ENCODE data around the gene SLC39A13.

The SLC39A13 gene

DNA sequence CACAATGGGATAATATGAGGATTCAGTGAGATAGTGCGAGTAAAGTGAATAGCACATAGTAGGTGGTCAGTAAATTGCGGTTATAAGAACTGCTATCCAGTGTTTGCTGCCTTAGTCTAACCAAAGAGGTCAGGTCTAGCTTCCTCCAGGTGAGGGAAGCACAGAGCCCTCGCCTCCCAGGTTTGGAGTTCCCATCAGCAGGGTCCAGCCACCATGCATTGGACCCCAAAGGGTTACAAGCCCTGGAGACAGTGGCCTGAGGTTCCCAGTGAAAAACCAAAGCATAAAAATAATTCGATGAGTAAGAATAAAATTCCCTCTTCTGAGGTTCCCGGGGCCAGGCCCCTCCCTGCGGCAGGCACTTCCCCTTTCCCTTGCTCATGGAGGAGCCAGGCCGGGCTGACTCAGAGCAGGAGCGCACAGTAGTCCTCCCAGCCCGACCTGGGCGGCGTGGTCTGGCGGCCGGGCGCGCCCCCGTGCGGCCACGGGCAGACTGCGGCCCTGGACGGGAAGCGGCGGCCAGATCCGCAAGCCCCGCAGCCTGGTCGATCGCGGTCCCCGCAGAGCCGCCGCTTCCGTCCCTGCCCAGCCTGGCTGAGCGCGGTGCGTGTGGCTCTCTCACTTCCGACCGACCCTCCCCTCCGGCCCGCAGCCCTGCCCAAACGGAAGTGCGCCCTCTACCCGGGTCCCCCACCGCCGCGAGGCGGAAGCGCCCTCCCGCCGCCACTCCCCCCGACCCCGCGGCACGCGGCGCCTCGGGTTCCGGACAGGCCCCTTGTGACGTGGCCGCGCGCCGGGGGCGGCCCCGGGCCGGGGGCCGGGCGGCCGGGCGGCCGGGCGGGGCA is at the start of gene SLC39A13:
TSS of gene SLC39A13 (plus strand) at position 845 of the 845 bp plus-strand sequence. CDS start 1,505 bp downstream, outside the sequence.
- DNase-seq = peak; percentile 87

DNA sequence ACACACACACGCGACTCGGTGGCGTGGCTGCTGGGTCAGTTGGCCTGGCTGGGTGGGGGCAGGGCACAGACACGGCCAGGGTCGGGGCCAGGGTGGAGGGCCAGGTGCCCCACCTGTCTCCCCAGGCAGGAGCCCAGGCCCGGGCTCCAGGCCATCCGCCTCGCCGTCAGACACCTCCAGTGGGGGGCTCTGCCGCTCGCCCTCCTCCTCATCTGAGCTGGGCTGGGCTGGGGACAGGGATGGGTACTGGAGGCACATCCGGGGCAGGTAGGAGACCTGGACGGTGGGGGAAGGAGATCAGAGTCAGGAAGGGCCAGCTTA is 49.7 kb upstream of the SLC39A13 start:
- no peak for DNase-seq

GRCh38 chr11:47359162-47359561 is 49.2 kb upstream of the SLC39A13 start:
- no peak for DNase-seq

DNA sequence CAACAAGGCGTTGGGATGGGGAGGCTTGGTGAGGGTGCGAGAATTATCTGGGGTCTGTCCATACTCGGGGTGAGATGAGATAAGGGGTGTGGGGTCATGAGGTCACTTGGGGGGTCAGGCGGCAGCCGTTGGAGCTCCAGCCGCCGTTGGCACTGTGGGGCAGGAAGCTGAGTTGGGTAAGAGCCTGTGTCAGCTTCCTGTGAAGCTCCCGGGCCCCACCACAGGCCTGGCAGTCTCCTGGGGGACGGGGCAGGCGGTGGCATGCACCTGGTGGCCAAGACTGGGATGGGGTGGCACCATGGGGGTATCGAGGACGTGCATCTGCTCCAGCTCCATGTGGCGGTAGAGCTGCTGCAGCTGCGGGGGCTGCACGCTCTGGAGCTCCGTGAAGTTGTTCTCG is 48.8 kb upstream of the SLC39A13 start:
- DNase-seq = no peak

- no peak for DNase-seq
These were observed 48.0 kb upstream of the SLC39A13 start for GRCh38 chr11:47360341-47360740.

DNA sequence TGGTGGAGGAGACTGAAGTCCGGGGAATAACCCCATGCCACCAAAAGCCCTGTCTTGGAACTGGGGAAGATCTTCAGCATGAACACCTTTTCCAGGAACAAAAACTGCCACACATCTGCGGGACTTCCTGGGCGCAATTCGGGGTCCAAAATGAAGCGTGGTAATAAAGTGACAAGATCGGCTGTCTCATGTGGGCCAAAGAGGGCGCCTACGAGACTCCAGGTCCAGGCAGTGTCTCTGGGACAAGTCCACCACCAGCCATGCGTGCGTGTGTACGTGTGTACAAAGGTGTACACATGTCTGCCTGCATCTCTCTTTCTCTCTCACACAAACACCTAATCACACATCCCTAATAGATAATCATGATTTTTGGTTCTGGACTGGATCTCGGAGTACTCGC is 47.0 kb upstream of the SLC39A13 start:
- no peak for DNase-seq

DNA sequence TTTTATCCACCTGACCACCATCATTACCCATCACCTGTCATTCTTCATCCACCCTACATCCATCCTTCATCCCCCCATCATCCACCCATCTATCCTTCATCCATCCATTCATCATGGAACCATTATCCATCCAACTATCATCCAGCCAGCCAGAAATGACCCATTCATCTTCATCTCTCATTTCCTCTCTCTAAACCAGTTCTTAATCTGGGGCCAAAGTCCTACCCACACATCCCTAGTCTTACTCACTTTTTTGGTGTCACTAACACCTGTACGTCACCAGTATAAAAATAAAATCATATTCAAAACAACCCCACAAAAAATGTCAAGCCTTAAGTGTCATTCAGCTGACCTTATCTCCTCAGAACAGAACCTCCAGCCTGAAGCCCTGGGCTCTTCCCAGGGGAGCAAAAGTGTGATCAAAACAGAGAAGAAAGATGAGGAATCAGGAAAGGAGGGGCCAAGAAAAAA is 42.3 kb upstream of the SLC39A13 start:
- no peak for DNase-seq

DNA sequence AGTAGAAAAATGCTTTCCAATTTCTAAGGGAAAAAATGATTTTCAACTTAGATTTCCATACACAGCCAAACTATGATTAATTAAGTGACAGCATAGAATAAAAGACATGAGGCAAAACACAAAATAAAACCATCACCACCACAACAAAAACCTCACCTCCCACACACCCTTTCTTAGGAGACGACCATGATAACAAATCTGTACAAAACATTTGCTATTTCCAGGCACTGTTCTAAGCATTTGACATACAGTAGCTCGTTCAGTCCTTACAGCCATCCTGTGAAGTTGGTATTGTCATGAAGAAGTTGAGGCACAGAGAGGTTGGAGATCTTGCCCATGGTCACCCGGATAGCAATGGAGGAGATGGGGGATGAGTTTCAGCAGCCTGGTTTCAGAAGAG is 38.7 kb upstream of the SLC39A13 start:
- DNase-seq = no peak

GRCh38 chr11:47372422-47372821 is 36.0 kb upstream of the SLC39A13 start:
- DNase-seq = no peak

DNA sequence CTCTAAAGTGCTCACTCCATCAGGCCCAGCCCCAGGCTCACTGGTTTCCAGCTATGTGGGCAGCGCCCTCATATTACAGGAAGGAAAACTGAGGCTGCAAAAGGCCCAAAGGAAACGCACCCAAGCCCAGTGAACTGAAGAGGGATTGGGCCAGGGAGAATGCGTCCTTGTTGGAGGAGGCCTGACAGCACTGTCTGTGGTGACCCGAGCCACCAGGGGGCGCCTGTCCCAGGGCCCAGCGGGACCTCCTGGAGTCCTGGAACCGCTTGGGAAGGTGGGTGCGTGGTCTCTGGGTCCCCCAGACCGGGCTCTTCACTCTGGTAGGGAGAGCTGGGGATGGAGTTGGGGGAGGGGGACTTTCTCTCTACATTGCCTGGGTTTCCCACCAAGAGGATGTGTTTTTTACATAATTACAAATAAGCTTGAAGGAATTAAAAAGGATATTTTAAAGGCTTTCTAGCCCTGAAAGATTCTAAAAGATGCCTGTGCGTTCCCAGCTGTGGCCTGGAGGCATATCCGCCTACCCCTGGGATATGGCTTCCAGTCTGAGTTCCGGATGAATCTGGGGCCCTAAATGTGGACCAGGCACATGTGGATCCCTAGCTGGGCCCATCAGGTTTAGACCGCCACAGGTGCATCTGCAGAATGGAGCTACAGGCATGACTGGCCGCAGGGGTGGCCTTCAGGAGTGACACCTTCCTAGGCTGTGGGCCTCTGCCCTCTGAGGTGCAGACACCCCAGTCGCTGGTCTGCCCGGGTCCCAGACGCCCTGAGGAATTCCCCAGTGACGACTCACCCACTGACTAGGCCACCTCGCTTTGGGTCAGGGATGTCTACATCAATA is 34.3 kb upstream of the SLC39A13 start:
- no peak for DNase-seq

DNA sequence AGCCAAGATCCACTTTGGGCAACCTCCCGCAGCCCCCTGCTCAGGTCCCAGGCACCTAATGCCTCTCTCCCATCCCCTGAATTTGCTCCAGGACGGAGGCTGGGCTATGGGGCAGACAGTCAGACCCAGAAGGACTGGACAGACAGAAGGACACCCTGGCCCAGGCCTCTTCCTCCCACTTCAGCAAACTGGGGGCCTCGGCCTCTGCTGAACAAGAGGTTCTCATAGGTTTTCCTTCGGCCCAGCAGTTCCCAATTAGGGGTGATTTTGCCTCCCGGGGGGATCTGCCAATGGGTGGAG is 33.7 kb upstream of the SLC39A13 start:
- no peak for DNase-seq

DNA sequence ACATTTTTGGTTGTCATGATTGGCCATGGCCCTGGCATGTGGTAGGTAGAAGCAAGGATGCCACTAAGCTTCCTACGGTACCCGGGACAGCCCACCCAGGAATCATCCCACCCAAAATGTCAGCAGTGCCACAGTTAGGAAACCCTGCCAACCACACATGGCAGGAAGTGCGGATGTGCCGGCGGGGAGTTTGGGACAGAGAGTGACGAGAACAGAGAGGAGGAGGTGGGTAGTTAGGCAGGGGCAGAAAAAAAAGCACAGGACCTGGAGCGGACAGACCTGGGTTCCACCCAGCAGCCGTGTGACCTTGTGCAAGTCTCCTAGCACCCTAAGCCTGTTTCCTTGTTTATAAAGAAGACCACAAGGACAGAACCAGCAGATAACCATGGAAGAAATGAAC is 33.4 kb upstream of the SLC39A13 start:
- DNase-seq = no peak

GRCh38 chr11:47375546-47376085 is 32.8 kb upstream of the SLC39A13 start:
- DNase-seq = no peak

GRCh38 chr11:47376107-47376524 is 32.3 kb upstream of the SLC39A13 start:
- DNase-seq = no peak

- no peak for DNase-seq
These were observed 31.6 kb upstream of the SLC39A13 start for GRCh38 chr11:47376525-47377371.

DNA sequence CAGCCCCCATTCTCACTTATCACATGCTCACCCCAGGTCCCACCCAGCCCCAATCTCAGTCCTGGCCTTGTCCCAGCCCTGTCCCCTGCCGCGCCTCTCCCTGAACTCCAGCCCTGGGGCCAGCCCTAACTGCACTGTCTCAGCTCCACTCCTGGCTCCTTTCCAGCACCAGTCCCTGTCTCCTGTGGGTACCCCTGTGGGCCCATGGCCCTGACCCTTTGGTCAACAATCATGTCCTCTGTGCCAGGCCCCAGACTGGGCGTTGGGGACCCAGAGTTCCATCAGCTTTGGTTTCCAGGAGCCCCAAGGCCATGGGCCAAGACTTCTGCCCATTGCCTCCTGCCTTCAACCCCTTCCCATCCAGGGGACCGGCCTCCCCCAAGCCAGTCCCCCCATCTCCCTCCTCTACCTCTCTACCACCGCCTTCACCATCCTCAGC is 30.8 kb upstream of the SLC39A13 start:
- DNase-seq = no peak

DNA sequence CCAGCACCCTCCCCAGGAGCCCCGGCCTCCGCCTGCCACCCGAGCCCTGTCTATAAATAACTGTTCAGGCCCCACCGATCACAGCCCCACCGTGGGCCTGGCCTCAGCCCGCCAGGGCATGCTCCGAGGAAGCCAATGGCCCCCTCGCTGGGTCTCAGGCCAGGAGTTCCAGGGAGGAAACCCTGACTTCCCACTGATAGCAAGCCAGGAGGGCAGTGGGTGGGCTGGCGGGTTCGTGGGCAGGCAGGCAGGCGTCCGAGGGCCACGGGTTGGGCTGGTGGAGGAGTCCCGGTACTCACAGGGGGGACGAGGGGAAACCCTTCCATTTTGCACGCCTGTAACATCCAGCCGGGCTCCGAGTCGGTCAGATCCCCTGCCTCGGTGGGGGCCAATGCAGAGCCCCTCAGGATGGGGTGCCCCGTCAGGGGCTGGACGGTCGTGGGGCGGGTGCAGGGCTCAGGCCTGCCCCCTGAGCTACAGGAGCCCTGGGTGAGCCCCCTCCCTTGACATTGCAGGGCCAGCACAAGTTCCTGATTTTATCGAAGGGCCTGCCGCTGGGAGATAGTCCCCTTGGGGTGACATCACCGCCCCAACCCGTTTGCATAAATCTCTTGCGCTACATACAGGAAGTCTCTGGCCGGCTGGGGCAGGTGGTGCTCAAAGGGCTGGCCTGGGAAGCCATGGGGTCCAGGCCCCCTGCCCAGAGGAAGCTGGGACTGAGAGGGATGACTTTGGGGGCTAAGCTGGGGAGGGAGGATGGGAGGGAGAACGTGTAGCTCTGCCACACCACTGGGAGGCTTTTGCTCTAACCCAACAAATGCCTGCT is 30.2 kb upstream of the SLC39A13 start, which contains the start of gene SPI1:
TSS of gene SPI1 (minus strand) at position 538 of the 826 bp plus-strand sequence. CDS start at position 344, 194 bp downstream.
- DNase-seq = no peak

DNA sequence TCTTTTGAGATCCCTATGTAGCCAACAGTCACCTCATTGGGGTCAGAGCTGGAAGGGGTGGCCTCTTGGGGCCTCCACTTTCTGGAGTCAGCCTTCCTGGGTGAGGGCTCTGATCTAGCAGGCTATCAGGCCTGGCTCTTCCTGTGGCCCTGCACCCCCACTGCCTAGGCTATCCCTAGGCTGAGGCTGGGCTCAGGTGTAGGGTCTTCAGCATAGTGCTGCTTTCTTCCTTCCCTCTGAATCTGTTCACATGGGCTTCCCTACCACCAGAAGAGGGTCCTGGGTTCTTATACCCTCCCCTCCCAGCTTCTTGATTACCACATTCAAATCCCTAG is 29.6 kb upstream of the SLC39A13 start:
- DNase-seq = no peak

DNA sequence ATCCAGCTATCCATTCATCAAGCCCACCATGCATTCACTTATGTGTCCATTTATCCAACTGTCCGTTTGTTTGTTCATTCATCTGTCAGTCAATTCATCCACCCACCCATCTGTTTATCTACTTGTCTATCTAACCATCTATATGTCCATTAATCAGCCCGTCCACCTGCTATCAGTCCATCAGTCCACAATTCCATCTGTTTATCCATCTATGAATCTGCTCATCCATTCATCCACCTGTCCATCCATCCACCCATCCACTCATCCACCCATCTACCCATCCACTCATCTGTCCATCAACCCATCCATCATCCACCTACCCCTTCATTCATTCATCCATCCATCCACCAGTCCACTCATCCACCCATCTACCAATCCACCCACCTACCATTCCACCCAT is 29.1 kb upstream of the SLC39A13 start:
- DNase-seq = no peak

DNA sequence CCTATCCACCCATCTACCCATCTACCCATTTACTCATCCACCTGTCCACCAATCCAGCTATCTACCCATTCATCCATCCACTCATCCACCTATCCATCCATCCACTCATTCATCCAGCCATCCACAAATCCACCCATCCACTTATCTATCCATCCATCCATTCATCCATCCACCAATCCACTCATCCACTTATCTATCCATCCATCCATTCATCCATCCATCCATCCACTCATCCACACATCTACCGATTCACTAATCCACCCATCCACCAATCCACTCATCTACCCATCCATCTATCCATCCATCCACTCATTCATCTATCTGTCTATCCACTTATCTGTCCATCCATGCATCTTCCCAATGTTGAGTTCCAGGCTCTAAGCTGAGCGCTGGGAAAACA is 28.3 kb upstream of the SLC39A13 start:
- DNase-seq = no peak

DNA sequence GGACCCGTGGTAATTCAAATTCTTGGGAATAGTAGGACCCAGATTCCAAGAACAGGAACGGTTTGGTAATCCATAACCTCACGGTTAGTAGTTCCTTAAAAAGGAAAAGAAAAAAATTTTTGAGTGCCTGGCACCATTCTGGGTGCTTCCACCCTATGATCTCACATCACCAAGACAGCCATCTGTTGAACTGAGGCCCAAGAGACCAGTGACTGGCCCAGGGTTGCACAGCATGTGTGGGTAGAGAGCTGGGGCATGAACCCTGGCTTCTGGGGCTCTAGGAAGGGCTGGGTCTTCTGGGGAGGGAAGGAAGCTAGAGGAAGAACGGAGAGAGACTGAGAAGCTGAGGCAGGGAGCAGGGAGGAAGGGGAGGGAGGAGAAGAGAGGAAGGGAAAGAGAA is 25.3 kb upstream of the SLC39A13 start:
- DNase-seq = no peak

DNA sequence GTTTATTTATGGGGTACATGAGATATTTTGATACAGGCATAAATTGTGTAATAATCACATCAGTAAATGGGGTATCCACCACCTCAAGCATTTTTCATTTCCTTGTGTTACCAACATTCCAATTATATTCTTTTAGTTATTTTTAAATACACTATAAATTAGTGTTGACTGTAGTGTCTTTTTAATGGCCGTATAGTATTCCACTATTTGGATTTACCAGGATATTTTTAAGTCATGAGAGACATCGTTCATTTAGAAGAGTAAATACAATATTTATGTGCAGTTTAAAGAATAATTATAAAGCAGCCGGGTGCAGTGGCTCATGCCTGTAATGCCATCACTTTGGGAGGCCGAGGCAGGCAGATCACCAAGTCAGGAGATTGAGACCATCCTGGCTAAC is 23.9 kb upstream of the SLC39A13 start:
- no peak for DNase-seq
